ENCODE data around the gene ELL2.

DNA sequence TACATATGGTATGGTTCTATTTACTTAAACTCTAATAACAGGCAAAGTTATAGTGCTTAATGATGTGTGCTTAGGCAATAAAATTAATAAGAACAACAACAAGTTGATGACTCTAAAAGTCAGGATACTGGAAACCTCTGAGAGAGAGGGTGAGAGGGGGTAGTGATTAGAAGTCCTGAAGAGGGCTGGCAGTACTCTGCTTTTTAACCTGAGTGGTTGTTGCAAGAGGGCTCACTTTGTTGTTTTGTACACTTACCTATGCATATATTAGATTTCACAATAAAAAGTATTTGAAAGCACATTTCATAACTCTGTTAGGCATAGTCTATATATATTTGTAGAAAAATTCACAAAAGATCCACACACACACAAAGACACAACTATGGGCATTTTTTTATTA lies 21.4 kb upstream of the ELL2 start:
- TF ChIP-seq GATA3 (IDR thresholded peaks at IDR 0.05; ENCODE audit: low read depth, low read length): no peak
- no peak for TF ChIP-seq GATA2 (IDR thresholded peaks at IDR 0.05; ENCODE audit: low read depth, low read length)

All from SH-SY5Y (cell line).